ENCODE data around the gene DIO2.

The DIO2 gene

DNA sequence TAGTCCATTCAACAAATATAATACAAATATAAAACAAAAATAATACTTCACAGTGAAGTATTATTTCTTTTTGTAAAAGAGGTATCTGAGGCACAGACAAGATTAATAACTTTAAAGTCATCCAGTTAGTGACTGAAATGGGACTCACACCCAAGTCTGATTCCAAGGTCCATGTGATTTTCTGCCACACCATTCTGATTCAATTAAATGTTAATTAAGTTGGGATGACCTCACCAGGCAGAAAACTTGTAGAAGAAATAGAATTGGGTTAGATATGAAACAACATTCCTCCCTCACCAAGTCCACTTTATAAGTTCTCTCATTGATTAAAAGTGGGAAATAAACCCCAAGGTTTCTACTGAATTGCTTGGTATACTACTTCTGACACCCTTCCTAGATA lies 34.4 kb downstream of the DIO2 start:
- in situ Hi-C loops (cut with HindIII; ENCODE audit: low sequenced_read_pairs), result no loop called here
- H3K4me3 ChIP-seq (ENCODE audit: low read depth, low read length), result no peak overlapping the region
- TF ChIP-seq, protein P1, sequence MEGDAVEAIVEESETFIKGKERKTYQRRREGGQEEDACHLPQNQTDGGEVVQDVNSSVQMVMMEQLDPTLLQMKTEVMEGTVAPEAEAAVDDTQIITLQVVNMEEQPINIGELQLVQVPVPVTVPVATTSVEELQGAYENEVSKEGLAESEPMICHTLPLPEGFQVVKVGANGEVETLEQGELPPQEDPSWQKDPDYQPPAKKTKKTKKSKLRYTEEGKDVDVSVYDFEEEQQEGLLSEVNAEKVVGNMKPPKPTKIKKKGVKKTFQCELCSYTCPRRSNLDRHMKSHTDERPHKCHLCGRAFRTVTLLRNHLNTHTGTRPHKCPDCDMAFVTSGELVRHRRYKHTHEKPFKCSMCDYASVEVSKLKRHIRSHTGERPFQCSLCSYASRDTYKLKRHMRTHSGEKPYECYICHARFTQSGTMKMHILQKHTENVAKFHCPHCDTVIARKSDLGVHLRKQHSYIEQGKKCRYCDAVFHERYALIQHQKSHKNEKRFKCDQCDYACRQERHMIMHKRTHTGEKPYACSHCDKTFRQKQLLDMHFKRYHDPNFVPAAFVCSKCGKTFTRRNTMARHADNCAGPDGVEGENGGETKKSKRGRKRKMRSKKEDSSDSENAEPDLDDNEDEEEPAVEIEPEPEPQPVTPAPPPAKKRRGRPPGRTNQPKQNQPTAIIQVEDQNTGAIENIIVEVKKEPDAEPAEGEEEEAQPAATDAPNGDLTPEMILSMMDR (IDR thresholded peaks at IDR 0.05; ENCODE audit: low read depth, low read length, missing control alignments), result no peak
- DNase-seq (ENCODE audit: low read depth), result no peak

DNA sequence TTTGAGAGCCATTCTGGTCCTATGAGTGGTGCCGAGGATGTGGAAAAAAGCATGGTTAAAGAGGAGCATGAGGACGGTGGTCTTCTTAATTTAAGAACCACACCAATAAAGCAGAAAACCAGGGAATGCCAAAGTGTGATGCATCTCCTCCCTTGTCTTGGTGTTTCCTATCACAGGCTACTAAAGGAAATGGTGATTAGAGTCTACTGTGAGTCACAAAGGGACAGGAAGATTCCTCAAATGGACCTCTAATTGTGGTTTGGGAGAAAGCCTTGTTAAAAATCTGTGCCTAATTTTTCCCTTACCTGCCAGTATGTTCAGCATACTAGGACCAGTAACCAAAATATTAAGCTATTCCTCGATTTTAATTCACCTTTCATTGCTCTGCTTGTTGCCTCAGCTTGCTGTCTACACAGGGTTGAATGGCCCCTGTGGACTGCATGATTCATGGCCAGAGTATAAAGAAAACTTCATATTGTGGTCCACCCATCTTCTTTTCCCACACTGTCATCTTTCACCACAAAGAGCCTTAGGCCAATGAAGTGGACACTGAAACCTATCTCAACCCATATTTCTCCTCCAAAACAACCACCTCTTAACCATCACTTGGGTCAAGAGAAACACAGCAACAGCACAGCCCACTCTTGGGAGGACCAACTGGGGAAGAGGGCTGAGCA lies 38.8 kb downstream of the DIO2 start:
- TF ChIP-seq, protein P1 (IDR thresholded peaks at IDR 0.05; ENCODE audit: low read depth, low read length, missing control alignments), result no peak
- in situ Hi-C loops (cut with HindIII; ENCODE audit: low sequenced_read_pairs), result no loop called here
- no peak overlapping the region for H3K4me3 ChIP-seq (ENCODE audit: low read depth, low read length)
- DNase-seq (ENCODE audit: low read depth), result no peak

DNA sequence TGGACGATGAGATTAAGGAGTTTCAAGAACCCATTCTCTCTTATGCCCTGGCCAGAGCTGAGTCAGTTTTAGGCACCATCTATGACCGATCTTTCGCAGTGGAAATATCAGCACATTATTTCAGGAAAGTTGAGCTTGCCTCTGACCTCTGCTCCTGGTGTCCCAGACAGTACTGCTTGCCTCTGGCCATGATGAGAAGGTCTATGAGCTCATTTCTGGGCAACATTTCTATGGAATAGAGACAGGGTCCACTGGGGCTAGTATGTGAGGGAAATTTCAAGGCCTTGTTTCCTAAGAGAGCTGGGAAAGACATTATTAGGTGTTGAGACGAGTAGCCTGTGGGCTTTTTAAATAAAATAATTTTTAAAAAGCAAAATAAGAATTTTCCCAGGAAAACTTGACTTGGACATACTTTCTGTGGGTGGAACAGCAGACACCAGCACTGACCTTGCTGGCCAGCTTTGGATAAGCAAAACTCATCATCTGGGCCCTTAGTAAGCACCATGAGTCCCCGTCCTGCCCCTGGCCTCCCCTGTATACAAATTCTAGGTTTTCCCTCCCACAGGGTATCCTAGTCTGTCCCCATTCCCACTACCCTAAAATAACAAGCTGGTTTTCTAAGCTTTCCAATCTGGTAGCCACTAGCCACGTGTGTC lies 43.4 kb downstream of the DIO2 start:
- TF ChIP-seq, protein P1 (IDR thresholded peaks at IDR 0.05; ENCODE audit: low read depth, low read length, missing control alignments), result no peak
- no peak for DNase-seq (ENCODE audit: low read depth)
- H3K4me3 ChIP-seq (ENCODE audit: low read depth, low read length), result no peak overlapping the region
- in situ Hi-C loops (cut with HindIII; ENCODE audit: low sequenced_read_pairs), result no loop called here

DNA sequence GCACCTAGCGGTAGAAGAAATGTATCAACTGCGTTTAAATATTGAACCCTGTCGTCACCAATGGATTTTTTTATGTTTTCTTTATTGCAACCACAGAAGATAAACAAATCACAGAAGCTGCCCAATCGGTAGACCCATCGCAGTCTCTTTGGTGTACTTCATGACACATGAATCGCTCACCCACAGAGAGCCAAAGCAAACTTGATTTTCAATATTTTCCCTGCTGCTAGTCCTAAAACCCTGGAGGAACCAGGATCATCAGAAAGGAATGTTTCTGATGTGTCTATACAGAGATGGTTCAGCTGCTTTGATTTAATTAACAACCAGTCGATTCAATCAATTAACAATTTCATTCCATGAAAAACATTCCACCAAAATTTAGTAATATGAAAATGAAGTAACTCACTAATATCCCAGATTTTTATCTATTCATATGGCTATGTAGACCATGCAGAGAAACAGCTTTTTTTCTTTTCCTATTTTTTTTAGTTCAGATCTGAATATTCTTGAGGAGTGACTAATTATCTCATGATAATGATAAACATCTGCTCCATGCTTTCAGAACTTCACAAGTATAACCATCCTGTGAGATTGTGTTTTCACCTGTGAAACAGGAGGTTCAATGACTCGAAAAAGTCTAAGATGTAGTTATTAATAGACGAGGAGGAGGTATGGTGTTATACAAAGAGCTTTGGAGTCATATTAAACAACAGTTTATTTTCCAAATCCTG lies 46.1 kb downstream of the DIO2 start:
- in situ Hi-C loops (cut with HindIII; ENCODE audit: low sequenced_read_pairs), result no loop called here
- TF ChIP-seq, protein P1 (IDR thresholded peaks at IDR 0.05; ENCODE audit: low read depth, low read length, missing control alignments), result no peak
- no peak for DNase-seq (ENCODE audit: low read depth)

DNA sequence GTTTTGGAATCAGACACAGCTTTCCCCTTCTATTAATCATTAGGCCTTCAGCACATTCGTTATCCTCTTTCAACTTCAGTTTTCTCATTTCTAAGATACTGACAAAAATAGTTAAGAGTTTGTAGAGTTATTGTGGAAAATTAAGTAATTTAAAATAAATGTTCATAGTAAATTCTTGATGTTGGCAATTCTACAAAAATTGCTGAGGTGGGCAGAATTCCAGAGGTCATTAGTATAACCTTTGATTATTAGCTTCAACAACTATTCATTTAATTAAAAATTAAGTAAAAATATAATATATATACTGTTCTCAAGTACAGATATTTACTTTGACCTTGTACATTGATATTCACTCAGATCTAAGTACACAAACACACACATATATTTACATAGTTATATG lies 58.5 kb downstream of the DIO2 start:
- H3K4me3 ChIP-seq (ENCODE audit: low read depth, low read length), result no peak overlapping the region
- DNase-seq (ENCODE audit: low read depth), result no peak
- TF ChIP-seq, protein P1 (IDR thresholded peaks at IDR 0.05; ENCODE audit: low read depth, low read length, missing control alignments), result no peak
- in situ Hi-C loops (cut with HindIII; ENCODE audit: low sequenced_read_pairs), result no loop called here

More for the DNA sequence above, 46.1 kb downstream of the DIO2 start:
- H3K4me3 ChIP-seq (ENCODE audit: low read depth, low read length), result no peak overlapping the region

DNA sequence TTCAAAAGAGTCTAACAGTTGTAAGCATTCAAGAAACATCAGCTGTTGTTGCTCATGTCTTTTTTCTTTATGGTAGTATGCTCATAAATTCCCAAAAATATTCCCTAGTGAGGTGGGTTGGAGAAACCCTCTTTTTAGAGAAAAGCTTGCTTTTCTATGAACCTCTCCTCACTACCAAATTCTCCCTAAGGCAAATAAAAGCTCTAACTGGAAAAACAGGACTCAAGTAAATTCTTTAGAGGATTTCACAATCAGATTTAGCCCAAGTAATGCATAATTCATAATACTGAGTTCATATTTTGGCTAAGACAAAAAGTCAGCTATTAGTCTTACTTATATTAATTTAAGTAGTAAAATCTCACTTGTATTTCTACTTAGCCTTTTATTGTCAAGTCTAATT lies 59.1 kb downstream of the DIO2 start:
- TF ChIP-seq, protein P1 (IDR thresholded peaks at IDR 0.05; ENCODE audit: low read depth, low read length, missing control alignments), result no peak
- no peak overlapping the region for H3K4me3 ChIP-seq (ENCODE audit: low read depth, low read length)
- DNase-seq (ENCODE audit: low read depth), result no peak
- in situ Hi-C loops (cut with HindIII; ENCODE audit: low sequenced_read_pairs), result no loop called here
